HEK293 (cell line): Measurements from ENCODE around the gene PCSK1N.

ENCODE experiments used
- CTCF ChIA-PET: fragments of 350-600 bp; formaldehyde crosslinking; extraction: SDS; loops from one replicate; lab custom pipeline; 2021; ENCODE audit warnings: antibody characterized with exemption; lab: Yijun Ruan, JAX
- POLR2A ChIA-PET: fragments of 300-600 bp; formaldehyde crosslinking; extraction: SDS; loops from one replicate; lab custom pipeline; 2020; ENCODE audit warnings: antibody characterized with exemption, inconsistent platforms; lab: Yijun Ruan, JAX
- H3K27ac ChIP-seq: fragments of 200-500 bp; sonication (Bioruptor generic); 2 replicates; pipeline ENCODE4 v1.5.1; 2014; ENCODE audit warnings: low read depth, low read length, control low read depth, inconsistent platforms; ENCODE audit errors: extremely low read depth
- H3K36me3 ChIP-seq, 2 experiments: fragments of 200-500 bp in 1 of 2; sonication (Bioruptor generic) in 1 of 2; 1 replicate in 1 of 2; 2 replicates in 1 of 2; pipeline ENCODE4 v1.5.1; 2014 to 2017; ENCODE audit warnings: inconsistent platforms in 2 of 2, low read length in 2 of 2; ENCODE audit not compliant: control insufficient read depth in 2 of 2, insufficient read depth in 1 of 2
- H3K4me1 ChIP-seq: fragments of 200-500 bp; sonication (Bioruptor generic); 2 replicates; pipeline ENCODE4 v1.5.1; 2014; ENCODE audit warnings: mild to moderate bottlenecking, low read length, inconsistent platforms; ENCODE audit not compliant: control insufficient read depth, insufficient read depth
- H3K4me3 ChIP-seq: 2 replicates; pipeline ENCODE4 v1.5.1; 2011; ENCODE audit warnings: low read depth, mild to moderate bottlenecking, control low read depth, low read length, moderate library complexity
- H3K9me3 ChIP-seq: fragments of 200-500 bp; sonication (Bioruptor generic); 2 replicates; pipeline ENCODE4 v1.5.1; 2014; ENCODE audit warnings: low read depth, low read length, inconsistent platforms; ENCODE audit not compliant: control insufficient read depth, insufficient read depth
- KLF10 ChIP-seq: fragments of 450-650 bp; IDR thresholded peaks from 2 replicates; pipeline ENCODE4 v1.5.1; 2018; ENCODE audit warnings: missing biosample characterization, mild to moderate bottlenecking, missing genetic modification characterization
- MZF1 ChIP-seq: fragments of 450-650 bp; formaldehyde crosslinking; IDR thresholded peaks from 2 replicates; pipeline ENCODE4 v1.5.1; 2017; ENCODE audit warnings: missing biosample characterization, missing genetic modification characterization, borderline replicate concordance
- ZFP37 ChIP-seq: fragments of 450-650 bp; formaldehyde crosslinking; IDR thresholded peaks from 2 replicates; pipeline ENCODE4 v1.5.1; 2016; ENCODE audit warnings: missing biosample characterization, missing genetic modification characterization
- ZNF112 ChIP-seq: fragments of 450-650 bp; formaldehyde crosslinking; IDR thresholded peaks from 2 replicates; pipeline ENCODE4 v1.5.0; 2017; ENCODE audit warnings: missing biosample characterization, missing genetic modification characterization
- ZNF133 ChIP-seq: fragments of 450-650 bp; formaldehyde crosslinking; IDR thresholded peaks from 2 replicates; pipeline ENCODE4 v1.5.1; 2016; ENCODE audit warnings: missing biosample characterization, missing genetic modification characterization
- ZNF19 ChIP-seq: fragments of 450-650 bp; formaldehyde crosslinking; IDR thresholded peaks from 2 replicates; pipeline ENCODE4; 2016; ENCODE audit warnings: missing biosample characterization, missing genetic modification characterization, low read depth
- ZNF221 ChIP-seq: fragments of 450-650 bp; formaldehyde crosslinking; IDR thresholded peaks from 2 replicates; pipeline ENCODE4 v1.5.1; 2017; ENCODE audit warnings: missing biosample characterization, missing genetic modification characterization, borderline replicate concordance
- ZNF513 ChIP-seq: fragments of 450-650 bp; IDR thresholded peaks from 2 replicates; pipeline ENCODE4 v1.5.1; 2018; ENCODE audit warnings: missing biosample characterization, missing genetic modification characterization
- ZNF514 ChIP-seq: fragments of 450-650 bp; formaldehyde crosslinking; IDR thresholded peaks from 2 replicates; pipeline ENCODE4 v1.5.1; 2016; ENCODE audit warnings: missing biosample characterization, missing genetic modification characterization
- ZNF530 ChIP-seq: fragments of 450-650 bp; formaldehyde crosslinking; IDR thresholded peaks from 2 replicates; pipeline ENCODE4 v1.5.1; 2016; ENCODE audit warnings: low read depth, missing biosample characterization, missing genetic modification characterization
- ZNF549 ChIP-seq: fragments of 450-650 bp; IDR thresholded peaks from 2 replicates; pipeline ENCODE4 v1.5.1; 2018; ENCODE audit warnings: missing biosample characterization, missing genetic modification characterization, mild to moderate bottlenecking, inconsistent platforms, moderate library complexity
- ZNF596 ChIP-seq: fragments of 450-650 bp; IDR thresholded peaks from 2 replicates; pipeline ENCODE4 v1.5.0; 2018; ENCODE audit warnings: missing biosample characterization, mild to moderate bottlenecking, missing genetic modification characterization, moderate library complexity
- ZNF747 ChIP-seq: fragments of 450-650 bp; formaldehyde crosslinking; IDR thresholded peaks from 2 replicates; pipeline ENCODE4 v1.5.1; 2016; ENCODE audit warnings: missing biosample characterization, missing genetic modification characterization
- ZNF777 ChIP-seq: fragments of 450-650 bp; formaldehyde crosslinking; IDR thresholded peaks from 2 replicates; pipeline ENCODE4 v1.5.1; 2017; ENCODE audit warnings: missing biosample characterization, missing genetic modification characterization, borderline replicate concordance
- ZNF830 ChIP-seq: fragments of 450-650 bp; IDR thresholded peaks from 2 replicates; pipeline ENCODE4 v1.5.0; 2018; ENCODE audit warnings: missing biosample characterization, missing genetic modification characterization, low read depth, mild to moderate bottlenecking, moderate library complexity
- ZNF843 ChIP-seq: fragments of 450-650 bp; formaldehyde crosslinking; IDR thresholded peaks from 2 replicates; pipeline ENCODE4 v1.5.1; 2016; ENCODE audit warnings: missing biosample characterization, missing genetic modification characterization
- TF ChIP-seq, protein P1 (sequence below): fragments of 450-650 bp; formaldehyde crosslinking; IDR thresholded peaks from 2 replicates; pipeline ENCODE4 v1.5.1; 2017; ENCODE audit warnings: missing biosample characterization, mild to moderate bottlenecking, missing genetic modification characterization, moderate library complexity
- TF ChIP-seq, protein P2 (sequence below): fragments of 450-650 bp; formaldehyde crosslinking; IDR thresholded peaks from 2 replicates; pipeline ENCODE4 v1.5.1; 2016; ENCODE audit warnings: missing biosample characterization, missing genetic modification characterization
- TF ChIP-seq, protein P3 (sequence below): fragments of 450-650 bp; formaldehyde crosslinking; IDR thresholded peaks from 2 replicates; pipeline ENCODE4 v1.5.0; 2017; ENCODE audit warnings: missing biosample characterization, missing genetic modification characterization, borderline replicate concordance

Gene PCSK1N

DNA sequence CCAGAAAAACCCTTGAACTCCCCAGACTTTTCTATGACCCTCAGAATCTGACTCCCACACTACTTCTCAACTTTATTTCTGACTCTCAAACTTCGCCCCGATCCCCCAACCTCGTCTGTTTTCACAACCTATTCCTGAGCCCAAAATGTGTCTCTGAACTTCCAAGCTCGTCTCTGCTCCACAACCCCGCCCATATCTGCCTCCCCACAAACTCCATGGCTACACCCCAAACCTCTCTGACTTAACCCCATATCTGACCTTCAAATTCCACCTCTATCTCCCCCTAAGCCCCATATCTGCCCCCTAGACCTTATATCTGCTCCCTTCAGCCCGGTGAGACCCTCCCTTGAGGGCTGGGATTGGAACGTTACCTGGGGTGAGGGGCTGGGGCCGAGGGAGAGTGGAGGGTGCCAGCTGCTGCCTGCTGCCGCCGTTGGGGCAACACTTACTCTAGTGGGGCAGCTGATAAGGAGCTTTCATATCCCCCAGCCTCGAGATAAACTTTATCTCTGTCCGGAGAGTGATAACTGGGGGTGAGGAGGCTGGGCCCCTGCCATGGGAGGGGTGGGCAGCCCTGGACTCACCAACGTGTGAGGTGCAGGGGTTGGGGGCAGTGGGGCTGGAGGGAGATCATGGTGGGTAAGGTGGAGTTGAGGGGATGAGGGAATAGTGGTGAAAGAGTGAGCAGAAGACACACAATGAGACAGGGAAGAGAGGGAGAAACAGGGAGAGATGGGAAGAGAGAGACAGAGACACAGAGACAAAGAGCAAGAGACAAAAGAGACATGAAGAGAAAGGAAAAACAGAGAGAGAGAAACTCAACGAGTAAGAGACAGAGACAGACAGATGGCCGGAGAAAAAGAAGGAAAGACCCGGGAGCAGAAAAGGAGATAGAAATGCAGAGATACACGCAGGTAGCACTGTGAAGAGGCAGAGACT is 47.6 kb downstream of the PCSK1N start:
- TF ChIP-seq, protein P1, sequence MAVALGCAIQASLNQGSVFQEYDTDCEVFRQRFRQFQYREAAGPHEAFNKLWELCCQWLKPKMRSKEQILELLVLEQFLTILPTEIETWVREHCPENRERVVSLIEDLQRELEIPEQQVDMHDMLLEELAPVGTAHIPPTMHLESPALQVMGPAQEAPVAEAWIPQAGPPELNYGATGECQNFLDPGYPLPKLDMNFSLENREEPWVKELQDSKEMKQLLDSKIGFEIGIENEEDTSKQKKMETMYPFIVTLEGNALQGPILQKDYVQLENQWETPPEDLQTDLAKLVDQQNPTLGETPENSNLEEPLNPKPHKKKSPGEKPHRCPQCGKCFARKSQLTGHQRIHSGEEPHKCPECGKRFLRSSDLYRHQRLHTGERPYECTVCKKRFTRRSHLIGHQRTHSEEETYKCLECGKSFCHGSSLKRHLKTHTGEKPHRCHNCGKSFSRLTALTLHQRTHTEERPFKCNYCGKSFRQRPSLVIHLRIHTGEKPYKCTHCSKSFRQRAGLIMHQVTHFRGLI: no peak
- no peak for TF ChIP-seq MZF1 (tag by site-specific recombination)
- no peak for TF ChIP-seq ZNF843 (tag by site-specific recombination)
- no peak for TF ChIP-seq ZNF830
- TF ChIP-seq ZNF112: no peak
- no peak for TF ChIP-seq ZNF747 (tag by site-specific recombination)
- TF ChIP-seq ZNF530 (tag by site-specific recombination): no peak
- no peak for TF ChIP-seq ZNF513
- no peak for TF ChIP-seq KLF10 (tag by site-specific recombination)
- no peak for TF ChIP-seq ZNF514 (tag by site-specific recombination)
- TF ChIP-seq ZFP37 (tag by site-specific recombination): no peak
- Histone ChIP-seq H3K36me3 (no peaks in the 10 kb centered on the region), H3K27ac (no peak overlapping the region), H3K4me3 (no peak overlapping the region), H3K9me3 (no peaks in the 10 kb centered on the region), H3K4me1 (no peaks in the 10 kb centered on the region)
- POLR2A ChIA-PET: no interaction called here
- CTCF ChIA-PET: interaction anchor here (0.7 kb wide), 1 partner anchor 18 kb away, joined by 6 read pairs; no protein-coding TSS in a partner anchor

DNA sequence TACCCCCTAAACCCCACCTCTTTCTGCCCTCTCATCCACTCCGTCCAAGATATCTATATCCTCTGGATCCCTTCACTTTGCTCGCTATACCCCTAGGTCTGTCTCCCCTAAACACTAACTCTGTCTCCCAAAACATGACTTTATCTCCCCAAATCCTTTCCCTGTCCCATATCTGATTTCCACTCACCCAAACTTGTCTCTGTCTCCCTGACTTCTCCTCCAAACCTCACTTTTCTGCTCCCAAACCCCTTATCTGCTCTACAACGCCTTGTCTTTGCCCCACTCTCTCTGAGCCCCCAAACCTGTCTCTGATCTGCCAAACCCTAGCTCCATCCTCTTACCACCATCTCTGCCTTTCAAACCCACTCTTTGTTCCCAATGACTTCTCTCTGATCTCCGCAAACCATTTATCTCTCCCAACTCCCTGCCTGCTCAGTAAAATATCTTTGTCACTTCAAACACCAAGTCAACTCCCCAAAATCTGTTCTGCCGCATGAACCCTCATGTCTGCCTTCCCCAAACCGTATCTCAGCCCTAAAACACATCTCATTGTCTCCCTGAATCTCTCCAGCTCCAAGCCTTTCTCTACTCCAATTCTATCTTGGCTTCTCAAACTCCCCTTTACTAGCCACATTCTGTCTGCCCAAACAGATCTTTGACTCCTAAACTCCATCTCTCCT is 48.4 kb downstream of the PCSK1N start:
- Histone ChIP-seq H3K4me1 (no peaks in the 10 kb centered on the region), H3K9me3 (no peaks in the 10 kb centered on the region), H3K27ac (no peak overlapping the region), H3K36me3 (no peaks in the 10 kb centered on the region), H3K4me3 (no peak overlapping the region)
- ChIA-PET CTCF (no interaction called here), POLR2A (no interaction called here)
- TF ChIP-seq ZNF221 (tag by site-specific recombination): no peak
- TF ChIP-seq ZNF19 (tag by site-specific recombination): no peak
- TF ChIP-seq ZNF777 (tag by site-specific recombination): no peak
- TF ChIP-seq ZNF133: no peak
- no peak for TF ChIP-seq ZNF596 (tag by site-specific recombination)
- TF ChIP-seq ZNF514 (tag by site-specific recombination): no peak
- no peak for TF ChIP-seq KLF10 (tag by site-specific recombination)
- TF ChIP-seq, protein P2, sequence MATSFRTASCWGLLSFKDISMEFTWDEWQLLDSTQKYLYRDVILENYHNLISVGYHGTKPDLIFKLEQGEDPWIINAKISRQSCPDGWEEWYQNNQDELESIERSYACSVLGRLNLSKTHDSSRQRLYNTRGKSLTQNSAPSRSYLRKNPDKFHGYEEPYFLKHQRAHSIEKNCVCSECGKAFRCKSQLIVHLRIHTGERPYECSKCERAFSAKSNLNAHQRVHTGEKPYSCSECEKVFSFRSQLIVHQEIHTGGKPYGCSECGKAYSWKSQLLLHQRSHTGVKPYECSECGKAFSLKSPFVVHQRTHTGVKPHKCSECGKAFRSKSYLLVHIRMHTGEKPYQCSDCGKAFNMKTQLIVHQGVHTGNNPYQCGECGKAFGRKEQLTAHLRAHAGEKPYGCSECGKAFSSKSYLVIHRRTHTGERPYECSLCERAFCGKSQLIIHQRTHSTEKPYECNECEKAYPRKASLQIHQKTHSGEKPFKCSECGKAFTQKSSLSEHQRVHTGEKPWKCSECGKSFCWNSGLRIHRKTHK (tag by site-specific recombination): no peak
- no peak for TF ChIP-seq ZNF549 (tag by site-specific recombination)
- TF ChIP-seq, protein P3, sequence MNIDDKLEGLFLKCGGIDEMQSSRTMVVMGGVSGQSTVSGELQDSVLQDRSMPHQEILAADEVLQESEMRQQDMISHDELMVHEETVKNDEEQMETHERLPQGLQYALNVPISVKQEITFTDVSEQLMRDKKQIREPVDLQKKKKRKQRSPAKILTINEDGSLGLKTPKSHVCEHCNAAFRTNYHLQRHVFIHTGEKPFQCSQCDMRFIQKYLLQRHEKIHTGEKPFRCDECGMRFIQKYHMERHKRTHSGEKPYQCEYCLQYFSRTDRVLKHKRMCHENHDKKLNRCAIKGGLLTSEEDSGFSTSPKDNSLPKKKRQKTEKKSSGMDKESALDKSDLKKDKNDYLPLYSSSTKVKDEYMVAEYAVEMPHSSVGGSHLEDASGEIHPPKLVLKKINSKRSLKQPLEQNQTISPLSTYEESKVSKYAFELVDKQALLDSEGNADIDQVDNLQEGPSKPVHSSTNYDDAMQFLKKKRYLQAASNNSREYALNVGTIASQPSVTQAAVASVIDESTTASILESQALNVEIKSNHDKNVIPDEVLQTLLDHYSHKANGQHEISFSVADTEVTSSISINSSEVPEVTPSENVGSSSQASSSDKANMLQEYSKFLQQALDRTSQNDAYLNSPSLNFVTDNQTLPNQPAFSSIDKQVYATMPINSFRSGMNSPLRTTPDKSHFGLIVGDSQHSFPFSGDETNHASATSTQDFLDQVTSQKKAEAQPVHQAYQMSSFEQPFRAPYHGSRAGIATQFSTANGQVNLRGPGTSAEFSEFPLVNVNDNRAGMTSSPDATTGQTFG (tag by site-specific recombination): no peak
